Stimulated activated CD4-positive, alpha-beta T cell treated with anti-CD3 and anti-CD28 coated beads, Interleukin-12 subunit alpha, Interleukin-12 subunit beta, amount 100 ng/mL, for 24 hours (primary cell): Measurements from ENCODE around the gene REX1BD.

Experiments used
- DNase-seq, 2 experiments: peaks; one replicate each; pipeline ENCODE4 v3.0.0-alpha.2; 2020; ENCODE audit warnings: low read depth in 2 of 2

The REX1BD gene

DNA sequence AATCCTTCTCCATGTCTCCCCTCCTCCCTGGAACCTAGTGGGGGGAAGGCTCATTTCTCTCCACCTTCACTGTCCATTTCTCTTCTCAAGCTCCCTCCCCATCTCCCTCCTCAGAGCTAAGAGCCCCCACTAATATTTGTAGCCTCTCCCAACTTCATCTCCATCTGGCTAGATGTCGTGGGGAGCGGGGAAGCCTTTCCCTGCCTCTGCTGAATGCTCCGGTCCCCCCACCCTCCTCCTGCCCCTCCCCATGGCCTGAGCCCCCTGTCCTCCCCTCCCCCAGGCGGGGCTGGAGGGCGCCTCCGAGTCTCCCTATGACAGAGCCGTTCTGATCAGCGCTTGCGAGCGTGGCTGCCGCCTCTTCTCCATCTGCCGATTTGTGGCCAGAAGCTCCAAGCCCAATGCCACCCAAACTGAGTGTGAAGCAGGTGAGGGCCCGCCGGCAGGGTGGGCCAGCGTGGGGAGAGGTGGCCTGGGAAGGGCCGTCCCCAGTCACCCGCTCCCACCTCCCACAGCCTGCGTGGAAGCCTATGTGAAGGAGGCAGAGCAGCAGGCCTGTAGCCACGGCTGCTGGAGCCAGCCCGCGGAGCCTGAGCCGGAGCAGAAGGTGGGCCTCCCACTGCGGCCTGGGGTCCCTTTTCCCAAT lies 25.1 kb downstream of the REX1BD start:
- no peak for DNase-seq

DNA sequence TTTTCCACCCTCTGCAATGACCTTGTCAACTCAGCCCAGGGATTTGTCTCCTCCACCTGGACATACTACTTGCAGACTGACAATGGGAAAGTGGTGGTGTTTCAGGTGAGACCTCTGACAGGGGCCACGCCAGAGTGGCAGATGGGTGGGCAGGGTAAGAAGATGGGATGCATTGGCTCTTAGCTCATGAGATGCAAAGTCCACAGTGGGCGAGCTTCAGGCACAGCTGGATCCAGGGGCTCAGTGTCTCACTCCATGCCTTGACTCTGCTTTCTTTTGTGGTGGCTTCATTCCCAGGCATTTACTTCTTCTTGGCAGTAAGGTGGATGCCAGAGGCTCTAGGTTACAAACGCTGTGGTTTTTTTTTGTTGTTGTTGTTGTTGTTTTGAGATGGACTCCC lies 27.4 kb downstream of the REX1BD start:
- no peak for DNase-seq

DNA sequence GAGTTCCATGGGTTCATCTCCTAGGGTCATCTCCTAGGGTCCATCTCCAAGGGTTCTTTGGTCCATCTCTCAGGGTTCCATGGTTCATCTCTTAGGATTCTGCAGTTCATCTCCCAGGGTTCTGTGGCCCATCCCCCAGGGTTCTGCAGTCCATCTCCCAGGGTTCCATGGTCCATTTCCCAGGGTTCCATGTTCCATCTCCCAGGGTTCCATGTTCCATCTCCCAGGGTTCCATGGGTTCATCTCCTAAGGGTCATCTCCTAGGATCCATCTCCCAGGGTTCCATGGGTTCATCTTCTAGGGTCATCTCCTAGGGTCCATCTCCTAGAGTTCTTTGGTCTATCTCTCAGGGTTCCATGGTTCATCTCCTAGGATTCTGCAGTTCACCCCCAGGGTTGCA lies 29.0 kb downstream of the REX1BD start:
- DNase-seq: no peak

DNA sequence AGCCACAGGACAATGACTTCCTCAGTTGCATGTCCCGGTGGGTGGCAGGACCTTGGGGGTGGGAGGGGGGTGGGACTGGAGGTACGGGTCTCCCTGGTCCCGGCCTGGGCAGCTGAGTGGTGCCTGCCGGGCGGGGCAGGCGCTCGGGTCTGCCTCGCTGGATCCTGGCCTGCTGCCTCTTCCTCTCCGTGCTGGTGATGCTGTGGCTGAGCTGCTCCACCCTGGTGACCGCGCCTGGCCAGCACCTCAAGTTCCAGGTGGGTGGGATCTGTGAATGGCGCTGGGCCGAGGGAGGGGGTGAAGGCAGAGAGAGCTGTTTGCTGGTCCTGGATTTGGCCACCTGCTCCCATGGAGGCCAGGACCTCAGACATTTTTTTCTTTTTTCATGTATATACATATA lies 29.6 kb downstream of the REX1BD start:
- DNase-seq: no peak

DNA sequence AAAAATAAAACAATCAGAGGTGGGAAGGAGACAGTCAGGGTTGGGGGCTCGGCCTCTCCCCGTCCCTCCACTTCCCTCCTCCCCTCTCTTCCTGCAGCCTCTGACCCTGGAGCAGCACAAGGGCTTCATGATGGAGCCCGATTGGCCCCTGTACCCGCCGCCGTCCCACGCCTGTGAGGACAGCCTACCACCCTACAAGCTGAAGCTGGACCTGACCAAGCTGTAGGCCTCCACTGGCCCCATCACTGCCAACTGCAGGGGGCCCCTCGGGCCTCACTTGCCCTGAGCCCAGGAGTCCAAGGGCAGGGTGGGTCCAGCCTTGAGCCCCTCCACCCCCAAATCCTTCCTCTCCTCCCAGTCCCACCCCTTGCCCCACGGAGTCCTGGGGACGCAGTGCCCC lies 31.7 kb downstream of the REX1BD start:
- no peak for DNase-seq

DNA sequence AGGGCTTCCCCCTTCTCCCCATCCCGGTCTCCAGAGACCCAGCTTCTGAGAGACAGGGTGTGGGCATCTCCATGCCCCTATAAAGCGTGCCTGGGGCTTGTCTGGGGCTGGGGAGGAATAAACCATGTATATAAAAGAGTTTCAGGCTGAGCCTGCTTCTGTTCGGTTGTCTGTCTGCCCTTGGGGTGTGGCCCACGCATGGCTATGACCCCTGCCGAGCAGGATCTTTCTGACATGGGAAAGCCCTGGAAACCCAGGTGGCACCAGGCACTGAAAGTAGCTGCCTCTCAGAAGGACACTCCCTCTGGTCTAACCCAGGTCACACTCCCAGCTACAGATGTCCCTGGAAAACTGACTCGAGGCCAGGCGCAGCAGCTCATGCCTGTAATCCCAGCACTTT lies 32.3 kb downstream of the REX1BD start:
- no peak for DNase-seq

DNA sequence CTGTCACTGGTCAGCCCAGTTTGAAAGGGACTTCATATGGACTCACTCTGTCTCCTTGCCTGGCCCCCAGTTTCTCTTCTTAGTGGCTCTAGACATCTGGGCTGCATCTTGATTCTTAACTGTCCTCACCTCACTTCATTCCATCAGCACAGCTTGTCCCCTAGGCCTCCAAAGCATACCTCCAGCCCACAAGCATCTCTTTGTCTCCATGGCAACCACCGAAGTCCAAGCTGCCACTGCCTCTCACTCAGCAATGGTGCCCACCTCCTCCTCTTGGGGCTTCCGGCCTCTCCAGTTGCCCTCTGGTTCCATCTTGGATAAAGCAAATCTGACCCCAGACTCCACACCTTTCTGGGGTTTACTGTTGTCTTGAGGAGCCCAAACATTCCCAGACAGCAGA lies 38.3 kb downstream of the REX1BD start:
- no peak for DNase-seq

DNA sequence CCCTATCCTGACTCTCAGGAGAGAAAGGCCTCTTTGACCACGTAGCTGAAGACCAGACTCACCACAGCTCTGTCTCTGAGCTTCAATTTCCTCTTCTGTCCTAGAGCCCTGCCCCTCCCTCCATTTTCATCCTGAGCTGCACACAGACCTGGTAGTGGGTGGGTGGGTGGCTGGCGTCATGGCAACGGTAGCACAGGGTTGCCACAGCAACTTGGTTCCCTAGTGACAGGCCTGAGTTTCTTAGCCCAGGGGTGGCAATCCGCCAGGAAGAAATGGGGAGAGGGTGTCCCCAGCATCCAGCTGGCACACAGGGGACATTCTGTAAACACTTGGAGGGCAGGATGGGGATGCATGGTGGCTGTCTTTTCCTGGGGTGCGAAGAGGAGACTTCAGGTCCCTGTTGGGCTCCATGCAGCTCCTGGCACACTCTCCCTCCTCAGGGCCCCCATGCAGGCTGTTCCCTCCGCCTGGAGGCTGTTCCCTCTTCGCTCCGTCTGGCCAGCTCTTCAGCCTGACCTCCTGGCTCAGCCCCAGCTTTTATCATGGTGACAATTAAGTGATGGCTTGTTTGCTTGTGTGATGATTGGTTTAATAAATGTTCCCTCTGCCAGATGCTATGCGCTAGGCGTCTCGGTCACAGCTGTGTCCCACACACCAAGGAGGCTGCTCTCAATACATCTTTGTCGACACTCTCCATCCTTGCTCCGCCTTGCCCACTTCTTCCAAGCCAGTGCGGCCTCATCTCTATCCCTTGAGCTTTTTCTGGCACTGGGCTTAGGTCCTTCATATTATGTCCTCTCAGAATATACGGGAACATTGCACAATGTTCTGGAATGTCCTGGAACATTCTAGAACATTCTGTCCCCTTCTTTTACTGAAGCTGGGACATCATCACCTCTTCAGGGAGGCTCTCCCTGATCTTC lies 40.8 kb downstream of the REX1BD start:
- DNase-seq: no peak

DNA sequence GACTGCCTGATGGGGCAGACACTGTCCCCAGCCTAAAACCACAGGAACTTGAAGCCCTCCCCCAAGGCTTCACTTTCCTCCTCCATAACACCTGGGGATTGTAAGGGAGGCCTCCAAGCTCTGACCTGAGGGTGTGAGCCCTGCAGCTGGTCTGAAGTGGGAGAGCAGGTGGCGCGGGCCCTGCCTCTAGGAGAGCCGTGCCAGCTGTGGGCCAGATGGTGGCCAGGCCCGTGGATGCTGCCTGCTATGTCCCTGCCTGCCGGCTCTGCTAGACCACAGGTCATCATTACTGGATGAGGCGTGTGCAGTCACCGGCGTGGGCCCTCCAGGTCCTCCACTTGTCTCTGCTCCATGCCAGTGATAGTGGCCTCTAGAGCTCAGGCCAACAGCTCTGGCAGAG lies 44.7 kb downstream of the REX1BD start:
- DNase-seq: no peak

DNA sequence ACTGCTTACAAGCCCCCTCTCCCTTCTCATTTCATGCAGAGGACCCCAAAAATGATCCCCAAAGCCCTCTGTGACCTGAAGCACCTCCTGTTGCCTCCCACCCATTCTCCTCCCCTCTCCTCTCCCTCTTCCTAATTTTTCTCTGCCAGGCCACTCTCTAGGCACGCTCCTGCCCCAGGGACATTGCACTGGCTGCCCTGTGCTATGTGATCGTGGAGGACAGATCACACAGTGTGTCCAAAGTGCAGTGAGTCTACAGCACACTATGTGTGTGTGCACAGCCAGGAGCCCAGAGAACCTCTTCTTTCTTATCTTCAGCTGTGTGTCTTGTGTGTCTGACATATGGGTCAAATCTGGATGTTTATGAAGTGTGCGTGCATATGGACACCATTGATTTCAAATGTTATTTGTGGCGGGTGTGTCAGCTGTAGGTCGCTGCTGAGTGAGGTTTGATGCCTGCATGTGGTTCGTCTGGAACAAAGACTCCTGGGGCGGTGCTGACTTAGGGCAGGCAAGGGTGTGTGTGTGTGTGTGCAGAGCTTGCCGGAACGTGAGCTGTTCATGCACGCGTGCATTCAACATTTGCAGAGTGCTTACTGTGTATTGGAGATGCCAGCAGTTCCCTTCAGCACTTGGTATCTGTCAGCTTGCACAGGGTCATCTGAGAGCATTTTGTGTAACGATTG lies 46.2 kb downstream of the REX1BD start:
- no peak for DNase-seq

DNA sequence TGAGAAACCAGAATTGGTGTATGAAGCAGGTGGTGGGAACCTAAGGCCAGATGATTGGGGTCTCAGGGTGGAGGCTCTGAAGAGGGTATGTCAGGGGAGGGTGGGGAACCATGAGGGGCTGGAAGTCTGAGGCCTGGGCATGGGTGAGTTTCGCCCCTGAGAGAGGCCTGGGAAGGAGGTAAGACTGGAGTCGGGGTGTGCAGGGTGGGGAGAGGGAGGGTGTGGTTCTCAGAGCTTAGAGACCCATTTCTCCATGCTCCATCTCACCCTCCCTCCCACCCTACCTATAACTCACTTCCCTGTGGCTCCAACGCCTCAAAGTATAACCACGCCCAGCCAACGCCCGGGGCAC lies 47.2 kb downstream of the REX1BD start:
- no peak for DNase-seq

DNA sequence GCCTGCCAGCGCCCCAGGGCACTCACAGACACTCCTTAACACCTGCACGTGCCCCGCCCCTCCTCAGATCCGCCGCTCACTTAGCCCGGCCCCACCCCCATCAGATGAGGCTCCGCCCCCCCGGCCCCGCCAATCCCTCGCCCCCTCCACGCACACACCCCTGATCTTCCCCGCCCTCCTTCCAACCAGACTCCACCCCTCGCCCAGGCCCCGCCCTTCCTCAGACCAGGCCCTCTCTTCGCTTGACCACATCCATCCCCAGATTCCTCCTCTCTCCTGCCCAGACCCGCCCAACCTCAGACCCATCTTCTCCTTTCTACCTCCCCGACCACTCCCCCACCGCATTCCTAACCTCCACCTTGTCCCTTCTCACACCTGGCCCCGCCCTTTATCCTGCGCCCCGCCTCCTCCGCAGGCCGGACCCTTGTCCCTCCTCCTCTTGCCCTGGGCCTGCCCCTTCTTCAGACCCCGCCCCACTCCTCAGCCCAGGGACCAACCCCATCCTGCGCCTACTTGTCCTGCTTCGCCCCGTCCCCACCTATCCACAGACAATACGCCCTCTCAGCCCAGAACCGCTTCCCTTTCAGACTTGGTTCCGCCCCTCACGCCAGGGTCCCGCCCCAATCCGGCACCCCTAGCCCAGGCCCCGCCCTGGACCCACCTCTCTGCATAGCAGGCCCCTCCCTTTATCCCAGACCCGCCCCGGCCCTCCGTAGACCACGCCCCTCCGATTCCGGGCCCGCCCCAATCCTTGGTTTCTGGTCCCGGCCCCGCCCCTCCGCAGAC lies 47.8 kb downstream of the REX1BD start:
- DNase-seq: peak; percentile 99 to 100

DNA sequence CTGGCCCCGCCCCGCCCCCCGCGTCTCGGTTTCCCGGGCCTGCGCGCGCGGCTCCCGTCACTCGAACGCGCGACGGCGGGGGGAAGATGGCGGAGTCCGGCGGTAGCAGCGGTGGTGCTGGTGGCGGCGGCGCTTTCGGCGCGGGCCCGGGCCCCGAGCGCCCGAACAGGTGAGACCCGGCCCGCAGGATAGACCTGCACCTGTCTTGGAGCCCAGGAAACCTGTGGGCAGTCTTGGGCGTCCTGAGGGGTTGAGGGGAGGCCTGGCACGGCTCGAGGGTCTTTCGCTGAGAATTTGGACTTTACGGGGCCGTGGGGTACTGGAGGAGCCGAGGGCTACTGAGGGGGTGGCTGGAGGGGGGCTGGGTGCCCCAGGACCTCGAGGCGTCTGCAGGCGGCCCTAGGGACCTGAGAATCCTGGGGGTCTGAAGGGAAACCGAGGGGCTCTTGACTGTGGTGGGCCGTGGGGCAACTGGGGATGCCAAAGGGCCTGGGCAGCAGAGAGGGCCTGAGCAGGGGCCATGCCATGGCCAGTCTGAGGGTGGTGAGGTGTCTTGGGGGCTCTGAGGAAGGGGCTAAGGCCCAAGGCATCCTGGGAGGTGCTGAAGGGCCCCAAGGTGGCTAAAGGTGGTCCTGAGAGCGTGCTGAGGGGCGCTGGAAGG lies 48.5 kb downstream of the REX1BD start, which contains the start of gene KLHL26:
Gene KLHL26, plus strand, starts transcription at position 60 of the 661 bp plus-strand sequence. Its CDS starts 27 bp downstream, at position 87.
- DNase-seq: no peak

DNA sequence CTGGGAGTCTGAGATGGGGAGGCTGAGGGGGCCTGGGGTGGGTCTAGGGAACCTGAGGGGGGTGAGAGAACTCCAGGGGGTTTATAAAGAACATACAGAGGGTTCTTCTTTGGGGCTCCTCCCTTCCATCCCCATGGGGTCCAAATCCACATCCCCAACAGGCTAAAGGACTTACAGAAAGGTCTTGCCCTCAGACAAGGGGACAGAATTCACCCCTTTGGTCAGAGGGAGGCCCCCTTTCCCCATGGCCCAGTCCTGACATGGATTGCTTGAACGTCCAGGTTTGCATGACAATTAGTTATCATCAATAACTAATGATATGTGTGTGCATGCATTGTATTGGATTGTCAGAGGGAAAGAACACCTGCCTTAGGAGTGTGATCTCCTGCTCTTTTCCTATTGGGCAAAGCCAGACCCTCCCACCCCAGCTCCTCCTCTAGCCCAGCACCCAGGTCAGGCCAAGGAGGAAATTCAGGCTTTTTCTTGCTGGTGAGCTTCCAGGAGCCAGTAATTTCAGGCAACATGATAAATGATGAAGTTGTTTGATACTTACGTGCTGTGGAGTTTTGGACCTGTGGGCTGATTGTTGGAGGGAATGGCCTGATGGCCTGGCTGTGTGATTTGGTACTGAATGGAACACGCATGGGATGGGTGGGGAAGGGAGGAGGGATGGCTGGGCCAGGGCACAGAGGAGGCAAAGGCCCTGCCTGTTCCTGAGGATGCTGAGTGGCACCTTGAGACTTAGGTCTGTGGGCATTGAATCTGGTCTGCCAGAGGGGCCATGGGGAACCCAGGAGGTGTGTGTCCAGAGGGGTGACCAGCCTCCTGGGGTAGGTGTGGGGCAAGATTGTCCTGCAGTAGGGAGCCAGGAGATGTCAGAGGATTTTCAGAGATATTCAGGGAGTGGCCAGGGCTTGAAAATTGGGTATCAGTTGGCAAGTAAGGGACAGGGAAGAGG lies 49.4 kb downstream of the REX1BD start:
- DNase-seq: no peak

DNA sequence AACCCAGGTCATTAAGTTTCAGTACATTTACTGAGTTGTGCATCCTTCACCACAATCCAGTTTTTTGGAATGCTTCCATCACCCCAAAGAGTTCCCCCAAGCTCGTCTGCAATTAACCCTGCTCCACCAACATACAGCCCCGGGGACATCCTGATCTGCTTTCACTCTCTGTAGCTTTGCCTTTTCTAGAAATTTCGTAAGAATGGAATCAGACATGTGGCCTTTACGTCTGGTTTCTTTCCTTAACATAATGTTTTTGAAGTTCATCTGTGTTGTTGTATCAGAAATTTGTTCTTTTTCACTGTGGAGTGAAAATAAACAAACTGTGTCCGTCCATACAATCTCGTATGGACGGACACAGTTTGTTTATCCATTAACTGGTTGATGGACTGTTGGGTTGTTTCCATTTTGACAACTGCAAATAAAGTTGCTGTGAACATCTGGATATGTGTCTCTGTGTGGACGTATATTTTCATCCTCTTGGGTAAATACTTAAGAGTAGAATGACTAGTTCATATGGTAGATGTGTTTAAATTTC lies 51.2 kb downstream of the REX1BD start:
- no peak for DNase-seq
